HUES48 (cell line): ENCODE results near the gene ZSWIM6.

Source experiments
- H3K27ac ChIP-seq: one replicate; pipeline ENCODE4 v1.7.0; 2013; ENCODE audit warnings: low read depth, low read length, inconsistent platforms
- H3K27me3 ChIP-seq: 2 replicates; pipeline ENCODE4 v1.6.1; 2013; ENCODE audit warnings: mild to moderate bottlenecking, low read length; ENCODE audit not compliant: control insufficient read depth, insufficient read depth
- H3K36me3 ChIP-seq: 2 replicates; pipeline ENCODE4 v1.6.1; 2013; ENCODE audit warnings: low read length; ENCODE audit not compliant: control insufficient read depth, insufficient read depth
- H3K4me1 ChIP-seq: 2 replicates; pipeline ENCODE4 v1.6.1; 2013; ENCODE audit warnings: mild to moderate bottlenecking, low read length; ENCODE audit not compliant: control insufficient read depth, insufficient read depth
- H3K4me3 ChIP-seq: 2 replicates; pipeline ENCODE4 v1.5.1; 2013; ENCODE audit warnings: mild to moderate bottlenecking, low read depth, low read length
- H3K9ac ChIP-seq: 2 replicates; pipeline ENCODE4 v1.6.1; 2013; ENCODE audit warnings: mild to moderate bottlenecking, low read depth, low read length, moderate library complexity
- H3K9me3 ChIP-seq: 2 replicates; pipeline ENCODE4 v1.6.1; 2013; ENCODE audit warnings: low read length; ENCODE audit not compliant: control insufficient read depth, insufficient read depth

Gene ZSWIM6

DNA sequence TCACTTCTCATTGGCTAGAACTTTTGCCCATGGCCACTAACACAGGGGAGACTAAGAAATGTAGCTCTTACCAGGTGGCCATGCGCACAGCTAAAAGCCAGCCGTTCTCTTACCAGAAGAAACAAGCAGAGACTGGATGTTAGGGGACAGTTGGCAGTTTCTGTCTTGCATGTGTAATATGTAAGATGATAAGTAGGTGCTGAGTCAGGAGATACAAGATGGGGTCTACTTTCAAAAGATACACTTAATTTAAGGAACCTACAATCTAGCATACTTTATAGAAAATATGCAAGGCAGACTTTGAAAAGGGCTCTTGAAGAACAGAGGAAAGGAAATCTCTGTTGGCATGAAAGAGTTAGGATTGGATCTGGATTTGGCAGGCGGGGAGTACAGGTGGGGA lies 244.5 kb downstream of the ZSWIM6 start:
- Histone ChIP-seq H3K27ac (no peak overlapping the region), H3K9ac (no peak overlapping the region), H3K4me1 (no peaks in the 10 kb centered on the region), H3K4me3 (no peak overlapping the region), H3K9me3 (no peaks in the 10 kb centered on the region), H3K27me3 (no peaks in the 10 kb centered on the region), H3K36me3 (no peaks in the 10 kb centered on the region)

DNA sequence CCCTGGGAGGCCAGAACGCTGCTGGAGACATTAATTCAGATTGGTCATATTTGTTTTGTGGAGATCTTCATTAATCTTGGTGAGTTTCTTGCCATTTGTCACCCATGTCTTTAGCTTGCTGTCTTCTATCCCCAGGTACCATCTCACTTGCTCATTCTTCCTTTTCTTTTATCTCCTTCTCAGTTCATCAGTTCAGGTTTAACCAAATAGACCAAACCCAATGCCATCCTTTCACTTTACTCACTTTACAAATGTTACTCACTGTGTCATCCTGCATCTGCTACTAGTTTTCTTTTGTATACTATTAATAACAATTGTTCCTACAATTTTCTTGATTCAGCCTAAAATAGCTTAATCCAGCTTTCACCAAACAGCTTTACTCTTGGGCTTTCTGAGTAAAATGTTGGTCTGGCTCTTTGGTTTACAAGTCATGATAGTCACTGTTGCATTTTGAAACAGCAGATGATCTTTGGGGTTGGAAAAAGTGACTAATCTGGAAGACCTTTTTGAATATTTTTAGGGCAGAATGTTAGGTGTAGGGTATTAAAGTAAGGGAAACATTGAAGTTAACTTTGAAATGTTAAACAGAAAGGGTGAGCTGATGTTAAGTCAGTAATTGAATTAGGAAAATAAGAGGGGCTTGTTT lies 246.9 kb downstream of the ZSWIM6 start:
- Histone ChIP-seq H3K27ac (no peak overlapping the region), H3K9ac (no peak overlapping the region), H3K27me3 (no peaks in the 10 kb centered on the region), H3K9me3 (no peaks in the 10 kb centered on the region), H3K36me3 (no peaks in the 10 kb centered on the region), H3K4me3 (no peak overlapping the region), H3K4me1 (no peaks in the 10 kb centered on the region)

- Histone ChIP-seq H3K9me3 (no peaks in the 10 kb centered on the region), H3K27me3 (no peaks in the 10 kb centered on the region), H3K4me1 (no peaks in the 10 kb centered on the region), H3K27ac (no peak overlapping the region), H3K36me3 (no peaks in the 10 kb centered on the region), H3K9ac (no peak overlapping the region), H3K4me3 (no peak overlapping the region)
Observed at GRCh38 chr5:61582205-61582820, 250.3 kb downstream of the ZSWIM6 start.

DNA sequence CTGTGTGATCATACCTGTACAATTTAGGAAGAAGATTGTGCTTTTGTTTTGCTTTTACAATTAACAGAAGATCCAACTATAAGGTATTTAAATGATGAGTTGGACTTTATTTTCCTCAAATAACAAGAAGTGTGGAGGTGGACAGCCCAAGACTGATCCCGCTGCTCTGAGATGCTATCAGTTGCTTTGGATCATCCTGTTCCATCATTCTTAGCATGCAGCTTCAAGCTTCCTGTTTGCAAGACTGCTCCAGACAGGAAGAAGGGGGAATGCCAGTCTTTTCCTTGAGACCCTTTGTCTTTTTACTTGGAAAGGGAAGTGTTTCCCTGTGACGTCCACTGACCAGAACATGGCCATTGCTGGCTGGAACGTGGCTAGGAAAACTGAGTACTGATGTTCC lies 250.8 kb downstream of the ZSWIM6 start:
- no peak overlapping the region for H3K27ac ChIP-seq
- H3K4me3 ChIP-seq = no peak overlapping the region
- H3K36me3 ChIP-seq = no peaks in the 10 kb centered on the region
- H3K9ac ChIP-seq = no peak overlapping the region
- H3K27me3 ChIP-seq = no peaks in the 10 kb centered on the region
- no peaks in the 10 kb centered on the region for H3K9me3 ChIP-seq
- no peaks in the 10 kb centered on the region for H3K4me1 ChIP-seq

- no peaks in the 10 kb centered on the region for H3K36me3 ChIP-seq
- no peaks in the 10 kb centered on the region for H3K9me3 ChIP-seq
- H3K4me1 ChIP-seq = no peaks in the 10 kb centered on the region
- no peak overlapping the region for H3K27ac ChIP-seq
- H3K9ac ChIP-seq = no peak overlapping the region
- no peak overlapping the region for H3K4me3 ChIP-seq
- no peaks in the 10 kb centered on the region for H3K27me3 ChIP-seq
Observed at GRCh38 chr5:61586096-61587084, 254.3 kb downstream of the ZSWIM6 start.

GRCh38 chr5:61587125-61587524 lies 255.1 kb downstream of the ZSWIM6 start:
- Histone ChIP-seq H3K4me3 (no peak overlapping the region), H3K9ac (no peak overlapping the region), H3K27ac (no peak overlapping the region), H3K9me3 (no peaks in the 10 kb centered on the region), H3K27me3 (no peaks in the 10 kb centered on the region), H3K36me3 (no peaks in the 10 kb centered on the region), H3K4me1 (no peaks in the 10 kb centered on the region)

GRCh38 chr5:61588216-61588615 lies 256.2 kb downstream of the ZSWIM6 start:
- Histone ChIP-seq H3K9ac (no peak overlapping the region), H3K36me3 (no peaks in the 10 kb centered on the region), H3K27ac (no peak overlapping the region), H3K4me3 (no peak overlapping the region), H3K27me3 (no peaks in the 10 kb centered on the region), H3K4me1 (no peaks in the 10 kb centered on the region), H3K9me3 (no peaks in the 10 kb centered on the region)

DNA sequence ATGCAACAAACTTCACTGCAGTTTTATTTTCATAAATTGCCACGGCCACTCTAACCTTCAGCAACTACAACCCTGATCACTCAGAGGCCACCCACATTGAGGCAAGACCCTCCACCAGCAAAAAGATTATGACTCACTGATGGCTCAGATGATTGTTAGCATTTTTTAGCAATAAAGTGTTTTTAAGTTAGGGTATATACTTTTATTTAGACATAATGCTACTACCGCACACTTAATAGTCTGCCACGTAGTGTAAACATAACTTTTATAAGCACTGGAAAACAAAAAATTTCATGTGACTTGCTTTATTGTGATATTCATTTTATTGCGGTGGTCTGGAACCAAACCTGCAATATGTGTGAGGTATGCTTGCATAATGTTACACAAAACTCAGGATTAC lies 257.9 kb downstream of the ZSWIM6 start:
- H3K4me1 ChIP-seq = no peaks in the 10 kb centered on the region
- no peak overlapping the region for H3K27ac ChIP-seq
- no peaks in the 10 kb centered on the region for H3K27me3 ChIP-seq
- no peak overlapping the region for H3K9ac ChIP-seq
- H3K4me3 ChIP-seq = no peak overlapping the region
- no peaks in the 10 kb centered on the region for H3K9me3 ChIP-seq
- no peaks in the 10 kb centered on the region for H3K36me3 ChIP-seq

GRCh38 chr5:61590473-61590872 lies 258.4 kb downstream of the ZSWIM6 start:
- H3K36me3 ChIP-seq = no peaks in the 10 kb centered on the region
- no peak overlapping the region for H3K9ac ChIP-seq
- no peak overlapping the region for H3K4me3 ChIP-seq
- no peaks in the 10 kb centered on the region for H3K9me3 ChIP-seq
- no peaks in the 10 kb centered on the region for H3K27me3 ChIP-seq
- no peaks in the 10 kb centered on the region for H3K4me1 ChIP-seq
- no peak overlapping the region for H3K27ac ChIP-seq

GRCh38 chr5:61591859-61592258 lies 259.8 kb downstream of the ZSWIM6 start:
- no peak overlapping the region for H3K27ac ChIP-seq
- no peaks in the 10 kb centered on the region for H3K4me1 ChIP-seq
- H3K4me3 ChIP-seq = no peak overlapping the region
- no peaks in the 10 kb centered on the region for H3K27me3 ChIP-seq
- H3K9ac ChIP-seq = no peak overlapping the region
- no peaks in the 10 kb centered on the region for H3K9me3 ChIP-seq
- no peaks in the 10 kb centered on the region for H3K36me3 ChIP-seq

GRCh38 chr5:61595426-61595825 lies 263.4 kb downstream of the ZSWIM6 start:
- no peaks in the 10 kb centered on the region; the same call in 1 of the 2 replicates for H3K4me1 ChIP-seq
- H3K9ac ChIP-seq = no peak overlapping the region
- H3K27me3 ChIP-seq = no peaks in the 10 kb centered on the region
- H3K4me3 ChIP-seq = no peak overlapping the region
- no peak overlapping the region for H3K27ac ChIP-seq
- H3K36me3 ChIP-seq = no peaks in the 10 kb centered on the region
- H3K9me3 ChIP-seq = no peaks in the 10 kb centered on the region
